Inflammatory macrophage (primary cell): Measurements from ENCODE around the gene NRBF2.
"Not testable (repeated sequence)": the region's sequence is repeated elsewhere in the genome, so short reads cannot be mapped to it uniquely, and the experiment has no call there.

Experiments
- DNase-seq, 2 donors: peaks; one replicate each; pipeline ENCODE4 v3.0.0-alpha.2; 2020 to 2022

NRBF2 gene

GRCh38 chr10:63119041-63119440 is 14.1 kb upstream of the NRBF2 start:
- DNase-seq: no peak

DNA sequence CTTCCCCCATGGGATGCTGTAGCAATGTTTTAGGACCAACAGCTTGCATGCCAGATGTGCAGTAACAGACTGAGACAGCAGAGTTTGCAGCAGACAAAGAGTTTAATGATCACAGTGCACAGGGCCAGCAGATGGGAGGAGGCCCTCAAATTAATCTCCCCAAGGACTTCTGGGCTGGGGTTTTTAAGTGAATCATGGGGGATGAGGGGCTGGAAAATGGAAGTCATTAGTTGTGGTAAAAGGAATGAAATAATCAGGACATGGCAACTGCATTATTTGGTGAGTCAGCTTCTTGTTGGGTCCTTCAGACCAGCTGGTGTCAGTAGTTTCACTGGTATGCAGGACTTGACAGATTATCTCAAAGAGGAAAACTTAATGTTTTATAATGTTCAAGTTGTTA is 12.6 kb upstream of the NRBF2 start:
- no peak for DNase-seq

DNA sequence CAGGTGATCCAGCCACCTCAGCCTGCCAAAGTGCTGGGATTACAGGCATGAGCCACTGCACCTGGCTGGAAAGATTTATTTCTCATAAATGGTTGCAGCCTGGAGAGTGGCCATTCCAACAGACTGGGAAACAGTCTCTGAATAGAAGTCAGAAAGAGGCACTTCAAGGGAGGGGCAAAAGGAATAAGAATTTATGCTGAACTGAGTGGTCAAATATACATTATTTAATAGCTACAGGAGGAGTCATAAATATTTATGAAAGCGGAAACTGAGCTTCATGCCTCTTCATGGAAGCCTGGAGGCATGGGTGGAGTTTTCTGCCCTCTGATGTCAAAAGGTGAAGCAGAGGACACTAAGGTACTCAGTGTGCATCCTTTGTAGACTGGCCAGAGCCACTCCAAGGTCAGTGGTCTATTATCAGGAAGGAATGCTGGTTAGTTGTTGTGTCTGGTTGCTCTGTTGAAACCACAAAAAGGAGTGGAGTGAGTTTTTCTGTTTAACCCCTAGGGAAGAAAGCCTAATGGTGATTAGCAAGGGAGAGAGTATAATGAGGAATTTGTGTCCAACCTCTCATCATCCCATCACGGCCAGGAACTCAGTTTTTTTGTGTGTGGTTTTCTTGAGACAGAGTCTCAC is 9.3 kb upstream of the NRBF2 start:
- DNase-seq: no peak

DNA sequence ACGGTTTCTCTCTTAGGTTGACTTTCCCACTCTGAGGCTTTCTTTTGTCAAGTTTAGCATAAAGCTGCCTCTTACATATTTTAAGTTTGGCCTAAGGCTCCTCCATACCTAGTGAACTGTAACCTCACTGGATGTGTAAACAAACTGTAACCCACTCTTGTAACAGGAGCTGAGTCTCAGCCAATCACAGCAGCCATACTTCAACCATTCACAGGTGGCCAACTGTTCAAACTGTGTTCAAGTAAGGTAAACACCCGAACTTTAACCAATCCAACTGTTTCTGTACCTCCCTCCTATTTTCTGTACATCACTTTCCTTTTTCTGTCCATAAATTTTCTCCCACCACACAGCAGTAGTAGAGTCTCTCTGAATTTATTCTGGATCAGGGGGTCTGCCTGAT is 7.7 kb upstream of the NRBF2 start:
- no peak for DNase-seq

- DNase-seq: no peak
Measured at GRCh38 chr10:63128443-63128842, 4.7 kb upstream of the NRBF2 start.

- no peak for DNase-seq
Measured at GRCh38 chr10:63129888-63130287, 3.2 kb upstream of the NRBF2 start.

GRCh38 chr10:63132651-63133055 is 475 bp upstream of the NRBF2 start:
- no peak for DNase-seq

- DNase-seq: peak; percentile 41 to 49
Measured at GRCh38 chr10:63133821-63134557, 861 bp downstream of the NRBF2 start.

- peak; percentile 85 to 91 for DNase-seq
Measured at GRCh38 chr10:63137306-63137705, 4.2 kb downstream of the NRBF2 start.

DNA sequence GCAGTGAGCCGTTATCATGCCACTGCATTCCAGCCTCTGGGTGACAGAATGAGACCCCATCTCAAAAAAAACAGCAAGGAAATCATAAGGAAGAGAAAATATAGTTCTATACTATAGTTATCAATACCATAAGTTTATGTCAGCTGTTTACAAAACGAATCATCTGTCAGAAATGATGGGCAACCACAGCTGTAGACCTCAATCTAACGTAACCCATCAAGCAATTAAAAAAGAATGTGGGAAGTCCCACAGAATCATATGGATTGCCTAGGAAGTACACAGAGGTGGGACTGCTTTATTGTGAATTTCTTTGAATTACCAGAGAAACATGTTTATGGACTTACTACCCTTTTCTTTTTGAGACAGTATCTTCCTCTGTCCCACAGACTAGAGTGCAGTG is 6.9 kb downstream of the NRBF2 start:
- no peak for DNase-seq

- no peak for DNase-seq
Measured at GRCh38 chr10:63142136-63142535, 9.0 kb downstream of the NRBF2 start.

GRCh38 chr10:63143987-63144386 is 10.9 kb downstream of the NRBF2 start:
- DNase-seq: peak in 1 of 2 donors; percentile 14

- no peak for DNase-seq
Measured at GRCh38 chr10:63145782-63146181, 12.7 kb downstream of the NRBF2 start.

GRCh38 chr10:63146503-63146902 is 13.4 kb downstream of the NRBF2 start:
- DNase-seq: no peak

GRCh38 chr10:63150745-63151144 is 17.6 kb downstream of the NRBF2 start:
- DNase-seq: no peak

GRCh38 chr10:63153868-63154545 is 20.9 kb downstream of the NRBF2 start:
- not testable (repeated sequence) for DNase-seq

- no peak for DNase-seq
Measured at GRCh38 chr10:63154546-63155387, 21.6 kb downstream of the NRBF2 start.

DNA sequence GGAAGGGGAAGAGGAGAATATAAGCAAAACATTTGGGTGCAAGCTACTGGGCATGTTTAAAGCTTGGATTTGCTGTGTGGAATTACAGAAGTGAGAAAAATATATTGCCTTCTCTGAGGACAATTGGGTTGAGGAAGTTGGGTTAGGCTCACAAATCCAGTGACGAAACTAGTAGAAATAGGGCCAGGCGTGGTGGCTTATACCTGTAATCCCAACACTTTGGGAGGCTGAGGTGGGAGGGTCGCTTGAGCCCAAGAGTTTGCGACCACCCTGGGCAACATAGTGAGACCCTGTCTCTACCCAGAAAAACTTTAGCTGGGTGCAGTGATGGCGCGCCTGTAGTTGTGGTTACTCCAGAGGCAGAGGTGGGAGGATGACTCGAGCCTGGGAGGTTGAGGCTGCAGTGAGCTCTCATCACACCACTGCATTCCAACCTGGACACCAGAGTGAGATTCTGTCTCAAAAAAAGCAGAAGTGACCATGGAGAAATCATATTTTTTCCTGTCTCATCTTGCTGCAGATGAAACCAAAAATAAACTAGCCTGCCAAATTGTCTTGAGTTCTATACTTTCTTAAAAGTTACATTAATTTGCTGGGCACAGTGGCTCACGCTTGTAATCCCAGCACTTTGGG is 22.4 kb downstream of the NRBF2 start:
- peak; percentile 54 to 62 for DNase-seq

- no peak for DNase-seq
Measured at GRCh38 chr10:63156236-63156635, 23.1 kb downstream of the NRBF2 start.

GRCh38 chr10:63157845-63158624 is 24.9 kb downstream of the NRBF2 start:
- DNase-seq: peak; percentile 62 to 68

DNA sequence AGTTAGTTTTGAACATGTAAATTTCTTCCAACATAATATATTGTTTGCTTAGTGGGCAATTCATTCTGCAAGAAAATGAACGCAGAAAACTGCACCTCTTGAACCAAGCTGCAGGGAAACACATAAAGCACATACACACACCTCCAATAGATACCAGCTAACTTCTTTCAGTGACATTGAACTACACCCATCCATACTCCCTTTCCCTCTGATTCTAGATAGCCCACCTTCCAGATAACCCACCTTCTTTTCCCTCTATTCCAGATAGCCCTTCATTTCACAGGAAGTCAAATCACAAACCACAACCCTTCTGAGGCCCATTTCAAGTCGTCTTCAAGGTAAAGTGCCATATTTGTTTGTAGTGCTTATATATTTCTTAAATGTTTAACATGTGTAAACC is 28.5 kb downstream of the NRBF2 start:
- no peak for DNase-seq
